ENCODE measurements around the gene OSBPL2.

DNA sequence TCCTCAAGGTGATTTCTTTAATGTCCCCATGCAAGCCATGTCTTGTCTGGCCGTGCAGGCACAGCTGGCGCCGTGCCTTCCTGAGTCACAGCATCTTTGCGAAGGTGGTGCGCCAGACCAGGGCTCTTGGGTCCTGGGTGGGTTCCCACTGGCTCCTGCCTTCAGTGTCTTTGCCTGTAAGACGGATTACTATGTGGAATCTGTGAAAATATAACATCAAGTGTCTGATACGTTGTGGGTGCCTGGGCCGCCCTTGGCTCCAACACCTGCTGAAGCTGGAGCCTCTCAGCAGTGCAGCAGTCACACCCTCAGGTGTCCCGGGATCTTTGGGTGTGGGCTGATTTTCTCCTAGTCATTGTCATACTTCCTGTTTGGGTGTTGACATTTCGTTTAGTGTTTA lies 3.2 kb downstream of the OSBPL2 start:
- TF ChIP-seq, protein P1, sequence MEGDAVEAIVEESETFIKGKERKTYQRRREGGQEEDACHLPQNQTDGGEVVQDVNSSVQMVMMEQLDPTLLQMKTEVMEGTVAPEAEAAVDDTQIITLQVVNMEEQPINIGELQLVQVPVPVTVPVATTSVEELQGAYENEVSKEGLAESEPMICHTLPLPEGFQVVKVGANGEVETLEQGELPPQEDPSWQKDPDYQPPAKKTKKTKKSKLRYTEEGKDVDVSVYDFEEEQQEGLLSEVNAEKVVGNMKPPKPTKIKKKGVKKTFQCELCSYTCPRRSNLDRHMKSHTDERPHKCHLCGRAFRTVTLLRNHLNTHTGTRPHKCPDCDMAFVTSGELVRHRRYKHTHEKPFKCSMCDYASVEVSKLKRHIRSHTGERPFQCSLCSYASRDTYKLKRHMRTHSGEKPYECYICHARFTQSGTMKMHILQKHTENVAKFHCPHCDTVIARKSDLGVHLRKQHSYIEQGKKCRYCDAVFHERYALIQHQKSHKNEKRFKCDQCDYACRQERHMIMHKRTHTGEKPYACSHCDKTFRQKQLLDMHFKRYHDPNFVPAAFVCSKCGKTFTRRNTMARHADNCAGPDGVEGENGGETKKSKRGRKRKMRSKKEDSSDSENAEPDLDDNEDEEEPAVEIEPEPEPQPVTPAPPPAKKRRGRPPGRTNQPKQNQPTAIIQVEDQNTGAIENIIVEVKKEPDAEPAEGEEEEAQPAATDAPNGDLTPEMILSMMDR (optimal IDR thresholded peaks at IDR 0.05 in 1 of 3, IDR thresholded peaks at IDR 0.05 in 1 of 3, conservative IDR thresholded peaks at IDR 0.05 in 1 of 3; ENCODE audit: extremely low read depth in 1 of 3, insufficient read depth in 2 of 3, low read length in 3 of 3), result no peak
- TF ChIP-seq EZH2 (IDR thresholded peaks at IDR 0.05; ENCODE audit: low read length), result no peak

All from keratinocyte (primary cell).